ENCODE measurements around the gene SEMA4C. TPM values are rescaled to one million over a fixed set of nuclear protein-coding genes. Genes with fewer than 3 reads are reported as not detected.

SEMA4C gene
- polyA plus RNA-seq (ENCODE audit: insufficient read length in 3 of 3), result 10 to 100 TPM; 35.0 to 46.0 (median 44.8) TPM
- long read RNA-seq, donor 1, result 0 reads
- long read RNA-seq, donor 2, partial matches to known transcripts, result 0 of 2 reads
- long read RNA-seq, donor 2, other reads (novel, unspliced or antisense), result 0 of 2 reads
- long read RNA-seq, donor 3, partial matches to known transcripts, result 0 of 1 reads
- long read RNA-seq, donor 3, other reads (novel, unspliced or antisense), result 0 of 1 reads
- long read RNA-seq, donor 4, partial matches to known transcripts, result 0 of 2 reads
- long read RNA-seq, donor 4, other reads (novel, unspliced or antisense), result 0 of 2 reads
- long read RNA-seq, donor 5, result 0 reads
- long read RNA-seq, donor 6, result 0 reads
- long read RNA-seq, donor 7, result 0 reads
- long read RNA-seq, donor 8, partial matches to known transcripts, result 0 of 1 reads
- long read RNA-seq, donor 8, other reads (novel, unspliced or antisense), result 0 of 1 reads
- long read RNA-seq, donor 9, partial matches to known transcripts, result 0 of 1 reads
- long read RNA-seq, donor 9, other reads (novel, unspliced or antisense), result 0 of 1 reads
- long read RNA-seq, donor 10, partial matches to known transcripts, result 0 of 1 reads
- long read RNA-seq, donor 10, other reads (novel, unspliced or antisense), result 0 of 1 reads
- long read RNA-seq, donor 11, partial matches to known transcripts, result 0 of 2 reads
- long read RNA-seq, donor 11, other reads (novel, unspliced or antisense), result 0 of 2 reads
- long read RNA-seq, donor 12, partial matches to known transcripts, result 0 of 3 reads
- long read RNA-seq, donor 12, other reads (novel, unspliced or antisense), result 0 of 3 reads
- long read RNA-seq, donor 13, partial matches to known transcripts, result 0 of 3 reads
- long read RNA-seq, donor 13, other reads (novel, unspliced or antisense), result 0 of 3 reads
- long read RNA-seq, donor 14, partial matches to known transcripts, result 0 of 1 reads
- long read RNA-seq, donor 14, other reads (novel, unspliced or antisense), result 0 of 1 reads
- long read RNA-seq, donor 15, result 0 reads
- long read RNA-seq, donor 16, partial matches to known transcripts, result 19 of 23 reads
- long read RNA-seq, donor 16, other reads (novel, unspliced or antisense), result 0 of 23 reads

GRCh38 chr2:96869822-96870625 is at the start of gene SEMA4C:
TSS of gene SEMA4C (minus strand) at chr2:96870080. CDS start at chr2:96867886, 2,194 bp downstream.
- DNase-seq (ENCODE audit: extremely low read depth in 1 of 11, low read depth in 9 of 11, low spot score in 4 of 11), result no peak

GRCh38 chr2:96918754-96919550 is 49.1 kb upstream of the SEMA4C start:
- no peak for DNase-seq (ENCODE audit: extremely low read depth in 1 of 11, low read depth in 9 of 11, low spot score in 4 of 11)

GRCh38 chr2:96918092-96918753 is 48.3 kb upstream of the SEMA4C start:
- no peak for DNase-seq (ENCODE audit: extremely low read depth in 1 of 11, low read depth in 9 of 11, low spot score in 4 of 11)

GRCh38 chr2:96916646-96917543 is 47.0 kb upstream of the SEMA4C start:
- DNase-seq (ENCODE audit: extremely low read depth in 1 of 11, low read depth in 9 of 11, low spot score in 4 of 11), result no peak

GRCh38 chr2:96916156-96916630 is 46.3 kb upstream of the SEMA4C start:
- no peak for DNase-seq (ENCODE audit: extremely low read depth in 1 of 11, low read depth in 9 of 11, low spot score in 4 of 11)

GRCh38 chr2:96914332-96914731 is 44.5 kb upstream of the SEMA4C start:
- no peak for DNase-seq (ENCODE audit: extremely low read depth in 1 of 11, low read depth in 9 of 11, low spot score in 4 of 11)

GRCh38 chr2:96913398-96914202 is 43.7 kb upstream of the SEMA4C start:
- no peak for DNase-seq (ENCODE audit: extremely low read depth in 1 of 11, low read depth in 9 of 11, low spot score in 4 of 11)

- DNase-seq (ENCODE audit: extremely low read depth in 1 of 11, low read depth in 9 of 11, low spot score in 4 of 11), result no peak
Observed at GRCh38 chr2:96913117-96913397, 43.2 kb upstream of the SEMA4C start.

- no peak for DNase-seq (ENCODE audit: extremely low read depth in 1 of 11, low read depth in 9 of 11, low spot score in 4 of 11)
Observed at GRCh38 chr2:96912346-96913116, 42.7 kb upstream of the SEMA4C start.

GRCh38 chr2:96909611-96910021 is 39.7 kb upstream of the SEMA4C start:
- no peak for DNase-seq (ENCODE audit: extremely low read depth in 1 of 11, low read depth in 9 of 11, low spot score in 4 of 11)

- peak in 1 of 11 donors; percentile 58 for DNase-seq (ENCODE audit: extremely low read depth in 1 of 11, low read depth in 9 of 11, low spot score in 4 of 11)
Observed at GRCh38 chr2:96907115-96908041, 37.5 kb upstream of the SEMA4C start.

GRCh38 chr2:96906729-96907114 is 36.8 kb upstream of the SEMA4C start:
- DNase-seq (ENCODE audit: extremely low read depth in 1 of 11, low read depth in 9 of 11, low spot score in 4 of 11), result peak in 3 of 11 donors; percentile 52 to 73 (median 58)

GRCh38 chr2:96903815-96904214 is 33.9 kb upstream of the SEMA4C start:
- DNase-seq (ENCODE audit: extremely low read depth in 1 of 11, low read depth in 9 of 11, low spot score in 4 of 11), result no peak

GRCh38 chr2:96903318-96903717 is 33.4 kb upstream of the SEMA4C start:
- DNase-seq (ENCODE audit: extremely low read depth in 1 of 11, low read depth in 9 of 11, low spot score in 4 of 11), result no peak
